Testis (tissue), 2 donors: Measurements from ENCODE around the gene IRF2BPL.

Source experiments
- CTCF ChIP-seq, 3 experiments: fragments of 450-650 bp in 2 of 3; fragments of 200-600 bp in 1 of 3; sonication (generic) in 1 of 3; IDR thresholded peaks; one replicate each; pipeline ENCODE4 v1.5.1; 2016 to 2019; ENCODE audit warnings: antibody characterized with exemption in 3 of 3, mild to moderate bottlenecking in 2 of 3, moderate library complexity in 1 of 3
- POLR2A ChIP-seq: fragments of 450-650 bp; IDR thresholded peaks from one replicate; pipeline ENCODE4 v1.6.1; 2017; ENCODE audit warnings: antibody characterized with exemption, mild to moderate bottlenecking, moderate library complexity

GRCh38 chr14:77040741-77041653 lies 12.5 kb upstream of the IRF2BPL start:
- no peak for TF ChIP-seq CTCF (IDR thresholded peaks at IDR 0.05)
- no peak for TF ChIP-seq POLR2A
